Stimulated activated CD8-positive, alpha-beta memory T cell treated with anti-CD3 and anti-CD28 coated beads, Interleukin-4, amount 100 ng/mL, for 24 hours (primary cell): ENCODE measurements around the gene LRRC3.
"Not testable (repeated sequence)": the region's sequence is repeated elsewhere in the genome, so short reads cannot be mapped to it uniquely, and the experiment has no call there.

Experiments used
- DNase-seq: peaks from one replicate; pipeline ENCODE4 v3.0.0-alpha.2; 2020; ENCODE audit warnings: low read depth

Gene LRRC3

DNA sequence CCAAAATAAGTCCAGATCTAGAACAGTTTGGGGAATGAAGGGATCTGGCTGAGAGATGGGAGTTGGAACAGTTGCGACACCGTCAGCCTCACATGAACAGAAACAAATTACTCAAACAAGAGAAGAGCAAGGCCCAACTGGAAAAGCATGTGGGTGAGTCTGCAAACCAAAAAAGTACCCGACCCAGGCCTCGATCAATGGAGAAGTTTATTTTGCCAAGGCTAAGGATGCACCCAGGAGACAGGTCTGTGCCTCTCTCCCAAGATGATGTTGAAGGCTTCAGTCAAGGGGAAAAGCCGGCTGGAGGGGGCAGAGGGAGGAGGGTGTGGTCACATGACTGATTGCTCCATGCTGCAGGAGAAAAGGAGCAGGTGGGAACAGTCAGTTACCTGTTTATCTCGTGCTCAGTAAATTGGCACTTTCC, 42.4 kb downstream of the LRRC3 start:
- no peak for DNase-seq

DNA sequence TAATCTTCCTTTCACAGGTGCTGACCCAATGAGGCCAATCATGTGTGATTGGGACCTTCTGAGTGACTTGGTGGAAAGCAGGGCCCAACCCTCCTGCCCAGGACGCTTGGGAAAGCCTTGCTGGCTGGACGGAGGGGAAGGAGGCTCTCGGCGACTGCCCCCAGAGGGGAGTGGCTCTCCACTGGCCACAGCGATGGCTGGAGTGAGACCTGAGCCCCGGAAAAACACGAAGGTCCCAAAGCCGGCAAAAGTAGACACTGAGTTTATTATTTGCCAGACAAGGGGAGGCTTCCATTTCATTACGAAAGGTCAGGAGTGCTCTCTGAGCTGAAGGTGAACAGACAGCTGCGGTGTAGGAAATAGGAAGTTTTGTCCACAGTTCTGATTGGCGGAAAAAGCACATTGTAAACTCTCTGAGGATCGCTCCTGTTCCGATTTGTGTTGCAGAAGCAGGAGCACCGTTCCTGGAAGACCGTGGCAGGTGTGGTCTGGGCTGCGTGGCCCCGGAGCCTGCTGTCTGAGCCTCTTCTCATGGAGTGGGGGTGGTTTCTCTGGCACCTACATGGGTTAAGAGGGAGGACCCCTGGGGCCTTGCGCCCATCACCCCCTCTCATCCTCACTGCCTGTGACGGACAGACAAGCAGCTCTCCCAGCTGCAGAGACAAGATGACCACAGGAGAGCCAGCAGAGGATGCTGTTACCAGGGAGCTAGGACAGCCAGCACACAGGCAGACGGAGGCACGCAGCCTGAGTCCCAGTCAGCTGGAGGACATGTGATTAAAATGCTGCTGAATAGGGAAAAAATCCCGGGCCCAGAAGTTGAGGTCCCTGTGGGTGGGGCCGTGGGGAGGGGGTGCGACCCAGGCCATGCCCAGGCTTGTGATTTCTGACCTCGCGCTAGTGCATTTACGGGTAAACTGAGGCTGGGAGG, 43.2 kb downstream of the LRRC3 start:
- DNase-seq: no peak

DNA sequence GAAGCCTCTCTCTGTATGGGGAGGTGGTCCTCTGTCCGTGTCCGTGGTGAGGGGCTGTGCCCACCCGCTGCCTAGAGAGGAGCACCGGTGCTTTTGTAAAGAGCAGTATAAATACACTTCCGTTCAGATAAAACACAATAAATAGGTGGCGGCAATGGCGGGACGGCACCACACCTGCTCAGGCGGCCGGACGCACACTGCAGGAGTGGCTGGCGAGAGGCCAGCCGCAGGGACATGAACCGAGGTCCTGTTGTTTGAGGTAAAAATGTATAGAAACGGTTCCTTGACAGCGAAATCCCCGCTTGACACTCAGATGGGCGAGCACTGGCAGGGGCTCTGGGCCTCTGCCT, 43.9 kb downstream of the LRRC3 start:
- DNase-seq: no peak

DNA sequence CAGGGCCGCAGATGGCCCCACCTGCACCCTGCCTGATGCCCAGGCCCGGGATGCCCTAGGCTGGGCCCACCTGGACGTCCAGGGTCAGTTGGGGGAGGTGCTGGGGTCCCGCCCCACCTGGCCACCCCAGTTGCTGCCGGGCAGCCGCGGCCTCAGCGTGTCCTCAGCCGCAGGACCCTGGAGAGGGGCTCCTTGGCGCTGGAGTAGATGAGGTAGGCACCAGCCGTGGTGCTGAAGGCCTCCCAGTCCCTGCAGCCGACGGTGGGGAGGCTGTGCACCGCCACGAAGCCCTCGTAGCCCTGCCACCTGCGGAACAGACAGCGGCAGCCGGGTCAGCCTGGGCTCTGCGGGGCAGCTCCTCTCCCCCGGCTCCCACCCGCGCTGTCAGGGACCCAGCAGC, 44.3 kb downstream of the LRRC3 start:
- no peak for DNase-seq

DNA sequence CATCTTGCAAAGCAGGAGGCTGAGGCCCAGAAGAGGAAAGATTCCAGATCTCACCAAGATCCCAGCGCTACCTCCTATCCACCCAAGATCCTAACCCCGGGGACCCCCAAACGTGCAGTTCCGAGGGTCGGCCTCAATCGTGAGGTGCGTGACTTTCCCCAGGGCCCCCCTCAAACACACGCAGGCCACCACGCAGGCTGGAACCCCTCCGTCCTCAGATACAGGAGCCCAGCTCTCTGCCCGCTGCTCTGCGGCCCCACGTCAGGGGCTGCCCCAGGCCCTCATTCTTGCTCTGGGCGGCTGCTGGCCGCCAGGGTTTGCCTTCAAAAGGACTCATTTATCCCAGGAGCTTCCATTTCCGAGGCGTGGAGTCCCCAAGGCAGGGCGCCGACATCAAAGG, 44.8 kb downstream of the LRRC3 start:
- DNase-seq: no peak

DNA sequence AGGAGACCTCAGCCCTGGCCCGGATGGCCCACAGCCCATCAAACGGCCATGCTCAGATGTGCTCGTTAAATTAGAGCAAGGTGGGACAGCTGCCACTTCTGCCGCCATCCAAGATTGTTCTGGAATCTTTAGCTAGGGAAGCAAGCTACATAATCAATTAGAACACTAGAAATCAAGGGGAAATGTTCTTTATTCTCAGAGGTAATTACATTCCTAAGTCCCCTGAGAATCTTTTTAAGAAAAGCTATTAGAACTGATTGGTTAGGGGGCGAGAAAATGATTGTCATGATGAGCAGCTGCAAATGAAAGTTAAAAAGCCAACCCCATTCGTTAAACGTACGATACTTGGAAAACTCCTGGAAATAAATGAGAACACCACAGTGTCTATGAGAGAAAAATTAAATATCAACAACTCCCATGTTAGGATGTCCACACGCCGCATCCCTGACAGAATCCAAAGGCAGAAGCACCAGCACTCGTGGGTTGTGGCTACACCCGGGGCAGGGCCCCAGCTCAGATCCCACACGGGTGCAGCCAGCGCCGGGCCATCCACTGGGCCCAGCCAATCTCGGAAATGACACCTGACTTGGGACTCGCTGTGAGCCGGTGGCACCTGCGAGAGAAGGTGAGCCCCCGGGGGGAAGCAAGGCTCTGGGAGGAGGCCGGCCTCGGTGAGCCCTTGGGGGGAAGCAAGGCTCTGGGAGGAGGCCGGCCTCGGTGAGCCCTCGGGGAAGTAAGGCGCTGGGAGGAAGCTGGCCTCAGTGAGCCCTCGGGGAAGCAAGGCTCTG, 47.1 kb downstream of the LRRC3 start:
- DNase-seq: no peak

DNA sequence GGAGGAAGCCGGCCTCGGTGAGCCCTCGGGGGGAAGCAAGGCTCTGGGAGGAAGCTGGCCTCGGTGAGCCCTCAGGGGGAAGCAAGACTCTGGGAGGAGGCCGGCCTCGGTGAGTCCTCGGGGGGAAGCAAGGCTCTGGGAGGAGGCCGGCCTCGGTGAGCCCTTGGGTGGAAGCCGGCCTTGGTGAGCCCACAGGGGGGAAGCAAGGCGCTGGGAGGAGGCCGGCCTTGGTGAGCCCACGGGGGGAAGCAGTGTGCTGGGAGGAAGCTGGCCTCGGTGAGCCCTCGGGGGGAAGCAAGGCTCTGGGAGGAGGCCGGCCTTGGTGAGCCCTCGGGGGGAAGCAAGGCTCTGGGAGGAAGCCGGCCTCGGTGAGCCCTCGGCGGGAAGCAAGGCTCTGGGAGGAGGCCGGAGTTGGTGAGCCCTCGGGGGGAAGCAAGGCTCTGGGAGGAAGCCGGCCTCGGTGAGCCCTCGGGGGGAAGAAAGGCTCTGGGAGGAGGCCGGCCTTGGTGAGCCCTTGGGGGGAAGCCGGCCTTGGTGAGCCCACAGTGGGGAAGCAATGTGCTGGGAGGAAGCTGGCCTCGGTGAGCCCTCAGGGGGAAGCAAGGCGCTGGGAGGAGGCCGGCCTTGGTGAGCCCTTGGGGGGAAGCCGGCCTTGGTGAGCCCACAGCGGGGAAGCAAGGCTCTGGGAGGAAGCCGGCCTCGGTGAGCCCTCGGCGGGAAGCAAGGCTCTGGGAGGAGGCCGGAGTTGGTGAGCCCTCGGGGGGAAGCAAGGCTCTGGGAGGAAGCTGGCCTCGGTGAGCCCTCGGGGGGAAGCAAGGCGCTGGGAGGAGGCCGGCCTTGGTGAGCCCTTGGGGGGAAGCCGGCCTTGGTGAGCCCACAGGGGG, 47.9 kb downstream of the LRRC3 start:
- DNase-seq: not testable (repeated sequence)

DNA sequence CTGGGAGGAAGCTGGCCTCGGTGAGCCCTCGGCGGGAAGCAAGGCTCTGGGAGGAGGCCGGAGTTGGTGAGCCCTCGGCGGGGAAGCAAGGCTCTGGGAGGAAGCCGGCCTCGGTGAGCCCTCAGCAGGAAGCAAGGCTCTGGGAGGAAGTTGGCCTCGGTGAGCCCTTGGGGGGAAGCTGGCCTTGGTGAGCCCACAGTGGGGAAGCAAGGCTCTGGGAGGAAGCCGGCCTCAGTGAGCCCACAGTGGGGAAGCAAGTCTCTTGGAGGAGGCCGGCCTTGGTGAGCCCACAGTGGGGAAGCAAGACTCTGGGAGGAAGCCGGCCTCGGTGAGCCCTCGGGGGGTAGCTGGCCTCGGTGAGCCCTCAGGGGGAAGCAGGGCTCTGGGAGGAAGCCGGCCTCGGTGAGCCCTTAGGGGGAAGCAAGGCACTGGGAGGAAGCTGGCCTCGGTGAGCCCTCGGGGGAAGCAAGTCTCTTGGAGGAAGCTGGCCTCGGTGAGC, 48.6 kb downstream of the LRRC3 start:
- no peak for DNase-seq

DNA sequence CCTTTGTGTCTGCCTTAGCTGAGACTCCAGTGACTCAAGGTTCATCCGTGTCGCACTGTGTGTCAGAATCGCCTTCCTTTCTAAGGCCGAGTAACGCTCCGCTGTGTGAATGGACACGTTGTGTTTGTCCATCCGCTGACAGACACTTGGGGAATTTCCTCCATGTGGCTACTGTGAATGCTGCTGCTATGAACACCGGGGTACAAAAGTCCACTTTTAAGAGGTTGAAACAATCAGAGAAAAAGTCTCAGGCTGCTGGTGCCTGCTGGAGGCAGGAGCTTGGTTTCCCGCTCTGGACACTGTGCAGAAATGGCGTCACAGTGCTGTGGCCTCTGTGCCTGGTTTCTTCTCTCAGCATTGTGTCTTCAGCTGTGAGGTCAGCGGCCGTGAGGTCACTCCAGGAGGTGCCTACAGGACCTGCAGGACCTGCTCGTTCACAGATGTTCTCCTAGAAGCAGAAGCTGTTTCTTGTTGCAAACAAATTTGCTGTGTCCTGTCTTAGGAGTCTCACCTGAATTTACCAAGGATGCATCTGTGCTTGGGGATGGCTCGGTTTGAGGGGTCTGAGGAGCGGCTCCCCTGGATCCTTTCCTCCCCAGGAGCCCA, 50.5 kb downstream of the LRRC3 start:
- DNase-seq: no peak

DNA sequence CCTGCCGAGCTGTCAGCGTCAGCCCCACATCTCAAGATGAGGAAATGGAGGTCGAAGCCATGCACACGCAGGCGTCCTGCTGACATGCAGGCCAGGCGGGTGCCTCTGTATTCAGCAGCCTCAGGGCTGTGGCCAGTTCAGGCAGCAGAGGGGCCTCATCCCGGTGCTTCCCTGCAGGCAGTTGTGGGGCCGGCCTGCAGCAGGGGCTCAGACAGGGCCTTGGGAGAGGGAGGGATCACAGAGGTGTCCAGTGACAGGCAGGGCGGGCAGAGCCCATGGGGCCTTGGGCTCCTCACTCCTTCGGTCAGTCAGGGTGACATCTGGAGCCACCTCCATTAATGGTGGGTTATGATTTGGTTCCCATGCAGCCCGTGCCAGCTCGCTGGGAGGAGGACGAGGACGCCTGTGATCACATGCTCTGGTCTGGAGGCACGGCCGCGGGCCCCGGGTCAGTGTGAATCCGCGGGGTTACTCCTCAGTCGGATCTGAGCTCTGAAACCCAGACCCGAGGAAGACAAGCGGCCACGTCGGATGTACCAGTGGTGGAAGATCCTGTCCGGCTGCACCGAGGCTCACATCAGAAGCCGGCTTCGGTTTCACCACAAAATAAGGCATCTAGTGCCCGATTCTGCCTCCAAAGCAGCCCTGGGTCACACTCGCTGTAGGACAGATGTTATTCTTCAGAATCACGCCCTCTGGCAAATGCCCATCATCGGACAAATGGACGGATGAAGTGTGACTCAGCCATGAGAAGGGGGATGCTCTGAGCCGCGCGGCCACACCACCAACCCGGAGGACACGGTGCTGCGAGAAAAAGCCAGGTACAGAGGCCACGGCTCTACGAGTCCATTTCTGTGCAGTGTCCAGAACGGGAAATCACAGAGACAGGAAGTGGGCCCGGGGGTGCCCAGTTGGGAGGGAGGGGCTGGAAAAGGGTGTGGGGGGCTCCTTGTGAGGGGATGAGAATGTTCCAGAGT, 51.3 kb downstream of the LRRC3 start:
- no peak for DNase-seq

DNA sequence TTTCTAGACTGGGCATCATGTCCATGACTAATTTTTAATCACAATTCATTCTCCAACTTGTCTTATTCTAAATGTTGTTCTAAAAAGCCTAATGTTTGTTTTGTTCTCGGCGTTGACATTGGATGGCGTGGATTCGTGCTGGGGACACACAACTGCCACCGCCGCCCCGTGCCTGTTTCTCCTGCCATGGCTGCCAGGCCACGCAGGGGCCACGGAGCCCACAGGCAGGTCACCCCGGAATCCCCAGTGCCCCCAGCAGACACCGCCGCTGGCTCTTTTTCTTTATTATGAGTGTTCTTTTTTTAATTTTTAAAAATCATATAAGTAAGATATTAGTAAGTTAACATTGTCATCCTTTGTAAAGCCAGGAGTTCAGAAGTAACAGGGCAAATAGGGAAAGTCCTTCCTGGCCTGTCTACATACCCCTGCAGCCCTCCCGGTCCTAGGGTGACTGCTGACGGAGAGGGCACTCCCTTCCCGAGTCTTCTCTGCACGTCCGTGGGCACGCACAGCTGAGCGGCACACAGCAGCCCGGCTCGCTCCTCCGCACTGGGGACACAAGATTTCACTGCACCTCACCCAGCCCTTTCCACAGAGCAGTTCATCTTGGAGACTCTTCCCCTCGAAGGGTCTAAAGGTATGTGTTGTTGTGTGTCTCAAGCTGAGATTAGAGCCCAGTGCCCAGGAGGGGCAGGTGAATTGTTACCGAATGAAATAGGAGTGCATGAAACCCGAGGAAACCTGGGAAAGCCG, 52.5 kb downstream of the LRRC3 start:
- DNase-seq: no peak

DNA sequence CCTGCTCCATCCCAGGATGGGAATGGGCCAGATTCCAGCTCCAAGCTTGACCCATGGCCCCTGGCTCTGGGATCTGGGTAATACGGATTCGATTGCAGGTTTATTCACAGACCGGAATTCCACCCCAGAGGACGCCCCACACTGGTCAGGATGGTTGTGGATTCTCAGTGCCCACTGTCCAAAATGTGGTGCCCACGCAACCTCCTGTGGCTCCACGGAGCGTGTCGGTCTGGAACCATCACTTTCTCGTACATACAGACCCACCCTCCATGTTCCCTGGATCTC, 53.1 kb downstream of the LRRC3 start:
- DNase-seq: no peak

DNA sequence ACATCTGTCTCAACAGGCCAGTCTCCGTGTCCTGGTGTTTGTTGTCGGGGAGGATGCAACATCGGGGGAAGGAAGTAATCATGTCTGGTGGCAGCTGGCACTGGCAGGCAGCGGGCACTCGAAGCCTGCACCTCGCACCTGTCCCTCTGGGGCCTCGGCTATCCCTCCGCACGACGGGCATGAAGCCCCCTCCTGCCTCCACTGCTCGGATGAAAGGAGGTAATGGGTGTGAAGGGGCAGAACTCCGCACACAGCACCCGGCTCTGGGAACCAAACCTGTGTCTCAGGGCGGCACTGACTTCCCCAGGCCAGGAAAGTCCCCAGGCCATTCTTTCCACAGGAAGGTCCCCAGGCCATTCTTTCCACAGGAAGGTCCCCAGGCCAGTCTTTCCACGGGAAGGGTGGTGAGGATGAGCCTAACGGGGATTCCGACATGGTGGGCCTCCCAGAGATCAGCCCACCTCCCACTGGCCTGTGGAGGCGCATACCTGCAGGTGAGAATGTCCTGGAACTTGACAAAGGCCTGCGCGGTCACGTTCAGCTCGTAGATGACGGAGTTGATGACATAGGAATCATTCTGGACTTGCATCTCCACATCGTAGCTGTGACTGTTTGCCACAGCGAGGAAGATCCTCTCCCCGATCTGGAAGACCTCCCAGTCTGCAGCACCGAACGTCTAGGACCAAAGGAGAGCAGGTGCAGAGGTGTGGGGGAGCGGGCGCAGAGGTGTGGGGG, 53.6 kb downstream of the LRRC3 start:
- DNase-seq: no peak

DNA sequence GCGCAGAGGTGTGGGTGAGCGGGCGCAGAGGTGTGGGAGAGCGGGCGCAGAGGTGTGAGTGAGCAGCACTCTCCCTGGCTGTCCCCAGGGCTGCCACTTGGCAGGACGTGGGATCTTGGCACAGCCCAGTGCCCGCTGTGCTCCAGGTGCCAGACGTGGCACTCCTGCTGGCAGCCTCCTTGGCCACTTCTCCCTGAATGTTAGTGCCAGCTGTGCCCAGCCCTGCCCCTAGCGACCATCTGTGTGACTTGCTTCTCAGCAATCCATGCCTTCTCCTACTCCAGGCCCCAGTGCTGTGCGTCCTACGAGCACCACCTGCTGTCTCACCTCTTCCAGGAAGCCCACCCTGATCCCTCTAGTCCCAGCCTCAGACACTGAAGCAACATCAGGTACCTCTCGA, 54.2 kb downstream of the LRRC3 start:
- no peak for DNase-seq

DNA sequence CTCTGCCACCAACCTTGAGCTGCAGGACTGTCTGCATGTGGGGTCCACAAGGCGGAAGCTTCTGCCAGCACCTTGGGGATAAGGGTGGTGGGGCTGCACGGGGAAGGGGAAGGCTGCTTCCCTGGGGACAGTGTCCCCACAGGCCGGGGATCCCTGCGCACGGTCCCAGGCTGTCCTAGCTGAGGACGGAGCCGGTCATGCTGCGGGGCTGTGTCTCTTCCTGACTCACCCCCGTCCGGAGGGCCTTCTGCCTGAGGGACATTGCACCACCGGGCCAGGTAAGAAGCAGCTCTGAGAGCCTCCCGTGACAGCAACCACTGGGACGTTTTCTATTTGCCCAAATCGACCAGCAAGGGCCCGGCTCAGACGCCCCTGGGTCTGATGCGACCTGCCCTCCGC, 54.8 kb downstream of the LRRC3 start:
- no peak for DNase-seq

DNA sequence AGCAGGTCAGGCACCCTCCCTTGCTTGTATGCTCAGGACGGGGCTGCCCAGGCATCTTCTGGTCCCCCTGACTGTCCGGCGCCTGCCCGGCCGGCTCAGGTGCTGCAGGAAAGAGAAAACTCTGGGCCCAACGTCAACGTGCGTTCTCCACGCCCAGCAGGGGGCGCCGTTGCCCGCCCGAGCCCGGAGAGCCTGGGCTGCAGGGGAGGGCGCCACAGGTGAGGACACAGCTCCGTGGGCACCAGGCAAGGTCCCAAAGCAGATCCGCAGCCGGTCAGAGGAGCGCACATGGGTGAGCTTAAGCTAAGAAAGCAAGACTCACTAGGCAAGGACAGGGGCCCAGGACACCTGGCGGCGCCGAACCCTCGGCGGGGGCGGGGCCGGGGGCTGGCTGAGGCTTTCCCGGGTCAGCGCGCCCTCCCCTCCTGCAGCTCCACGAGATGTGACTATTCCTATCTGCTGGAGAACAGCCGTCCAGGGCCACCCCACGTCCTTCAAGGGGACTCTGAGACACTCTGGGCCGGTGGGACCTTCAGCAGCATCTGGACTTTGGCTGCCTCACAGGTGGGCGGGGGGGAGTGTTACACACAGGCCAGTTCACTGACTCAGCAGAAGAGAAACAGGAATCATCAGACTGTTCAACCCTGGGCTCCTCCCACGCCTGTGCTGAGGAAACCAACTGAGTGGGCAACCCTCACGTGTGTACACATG, 55.4 kb downstream of the LRRC3 start:
- peak; percentile 66 for DNase-seq

DNA sequence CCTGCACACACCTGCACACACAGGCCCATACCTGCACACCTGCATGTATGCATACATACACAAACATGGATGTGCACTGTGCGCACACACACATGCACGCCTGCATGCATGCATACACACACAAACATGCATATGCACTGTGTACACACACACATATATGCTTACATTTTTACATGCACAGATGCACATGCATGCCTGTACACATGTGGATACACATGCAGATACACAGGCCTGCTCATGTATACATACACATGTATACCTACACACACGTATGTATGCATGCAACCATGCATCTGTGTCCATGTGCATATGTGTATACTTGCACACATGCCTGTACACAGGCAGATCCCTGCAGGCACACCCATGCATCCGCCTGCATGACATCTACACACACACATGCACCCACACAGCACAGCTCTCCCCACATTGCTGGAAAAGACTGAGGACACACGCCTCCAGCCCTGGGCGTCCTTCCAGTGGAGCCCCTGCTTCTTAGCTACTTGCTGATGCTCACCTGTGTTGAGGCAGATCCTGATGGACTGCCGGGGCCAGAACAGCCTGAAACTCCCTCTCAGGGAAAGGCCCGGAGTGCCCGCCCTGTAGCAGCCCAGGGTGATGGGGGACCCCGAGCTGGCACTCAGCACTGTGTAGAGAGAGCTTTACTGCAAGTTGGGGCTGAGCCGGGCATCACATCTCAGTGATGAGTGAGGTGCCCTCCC, 56.1 kb downstream of the LRRC3 start:
- DNase-seq: no peak
